Left forelimb (tissue), 1 donor: ENCODE data around the gene LRRC28.

Source experiments
- DNase-seq: peaks from one replicate; pipeline ENCODE4 v3.0.0-alpha.2; 2018; ENCODE audit warnings: low spot score

Gene LRRC28

DNA sequence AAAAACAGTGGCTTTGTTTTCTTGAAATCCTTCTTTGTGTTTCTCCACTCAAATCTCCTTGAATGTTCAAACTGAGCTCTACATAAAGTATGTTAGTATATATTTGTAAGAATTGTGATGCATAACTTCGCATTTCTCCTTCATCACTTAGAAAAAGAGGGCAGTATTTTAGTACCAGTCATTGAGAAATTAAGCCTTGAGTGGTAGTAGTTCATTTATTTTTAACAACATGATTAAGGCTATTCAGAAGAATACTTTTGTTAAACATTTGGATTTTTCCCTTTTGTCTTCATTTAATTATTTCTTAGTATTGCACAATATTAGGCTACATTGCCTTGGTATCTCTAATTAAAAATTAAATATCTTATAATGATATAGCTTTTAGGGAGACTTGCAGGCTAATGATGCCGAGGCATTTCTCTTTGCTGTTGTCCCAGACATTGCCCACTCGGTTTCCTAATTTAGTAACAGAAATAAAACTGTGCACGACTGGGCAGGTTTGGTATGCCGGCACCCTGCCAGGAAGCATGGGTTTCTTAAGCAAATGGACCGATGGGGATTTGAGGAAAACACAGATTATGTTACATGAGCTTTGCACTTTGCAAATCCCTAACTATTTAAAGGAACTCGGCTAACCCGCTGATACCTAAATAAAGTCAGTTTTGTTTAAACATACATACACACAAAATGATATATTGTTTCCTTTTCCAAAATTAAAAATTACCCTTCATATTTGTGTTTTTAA, 54.7 kb downstream of the LRRC28 start:
- DNase-seq: no peak

DNA sequence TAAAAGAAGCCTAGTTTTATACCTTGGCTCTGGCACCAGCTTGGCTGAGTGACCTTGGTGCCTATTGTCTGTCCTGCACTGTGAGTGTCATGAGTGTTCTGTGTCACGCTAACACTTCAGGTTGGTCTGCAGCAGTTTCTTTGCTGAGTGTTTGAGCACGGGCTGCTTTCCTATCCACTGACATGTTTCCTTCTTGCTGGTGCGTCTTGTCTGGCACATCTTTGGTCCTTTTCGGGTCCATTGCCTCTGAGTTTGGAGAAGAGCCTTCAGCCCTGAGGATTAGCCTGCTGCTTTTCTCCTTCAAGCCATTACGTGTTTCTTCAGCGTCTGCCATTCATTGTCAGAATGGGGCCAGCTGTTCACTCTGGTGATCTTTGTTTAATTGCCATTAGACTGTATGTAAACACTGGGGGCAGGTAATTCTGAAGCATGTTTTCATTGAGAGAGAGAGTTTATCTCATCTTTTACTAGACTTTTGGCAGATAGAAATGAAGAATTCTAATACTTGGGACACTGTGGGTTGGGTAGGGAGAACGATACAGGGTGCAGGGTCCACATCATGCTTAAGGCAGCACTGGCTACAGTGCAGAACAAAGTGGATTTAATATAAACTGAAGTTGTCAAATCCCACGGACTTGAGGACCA, 55.5 kb downstream of the LRRC28 start:
- no peak for DNase-seq

DNA sequence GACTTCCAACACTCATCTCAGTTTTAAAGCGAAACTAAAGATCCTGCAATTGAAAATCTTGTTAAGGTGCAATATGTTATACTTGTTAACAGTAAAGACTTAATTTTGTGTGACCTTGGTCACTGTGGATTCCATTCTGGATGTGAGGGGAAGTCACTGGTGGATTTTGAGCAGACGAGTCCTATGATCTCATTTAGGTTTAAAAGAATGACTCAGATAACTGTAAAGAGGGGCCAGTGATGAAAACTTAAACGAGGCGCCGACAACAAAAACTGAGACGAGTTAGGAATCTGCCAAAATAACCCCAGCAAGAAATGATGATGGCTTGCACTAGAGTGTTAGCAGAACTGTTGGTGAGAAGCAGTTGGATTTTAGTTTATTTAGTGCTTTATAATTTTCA, 56.5 kb downstream of the LRRC28 start:
- no peak for DNase-seq

DNA sequence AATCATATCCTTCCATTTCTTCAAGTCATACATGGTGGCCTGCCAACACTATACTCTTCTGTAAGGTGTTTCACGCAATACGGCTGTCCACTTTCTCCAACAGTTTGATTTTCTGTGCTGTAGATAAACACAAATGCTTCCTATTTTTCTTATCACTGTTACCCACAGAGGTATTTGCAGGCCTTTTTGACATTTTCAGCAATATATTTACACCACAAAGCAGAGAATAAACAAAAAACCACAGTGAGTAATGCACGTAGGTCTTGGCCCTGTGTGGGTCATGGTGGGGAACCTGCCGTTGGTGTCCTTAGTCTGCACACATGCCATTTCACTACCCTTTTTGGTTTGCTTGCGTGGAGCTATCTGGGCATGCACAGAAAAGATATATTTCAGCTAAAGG, 59.5 kb downstream of the LRRC28 start:
- no peak for DNase-seq

DNA sequence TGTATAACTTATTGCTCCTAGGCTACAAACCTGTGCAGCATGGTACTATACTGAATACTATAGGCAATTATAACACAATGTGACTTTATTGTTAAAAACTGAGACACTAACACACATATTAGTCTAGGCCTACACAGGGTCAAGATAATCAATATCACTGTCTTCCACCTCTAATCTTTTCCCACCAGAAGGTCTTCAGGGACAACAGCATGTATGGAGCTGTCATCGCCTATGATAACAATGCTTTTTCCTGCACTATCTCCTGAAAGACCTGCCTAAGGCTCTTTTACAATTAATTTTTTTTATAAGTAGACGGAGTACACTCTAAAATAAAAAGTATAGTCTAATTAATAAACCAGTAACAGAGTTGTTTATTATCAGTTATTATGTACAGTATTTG, 60.9 kb downstream of the LRRC28 start:
- DNase-seq: no peak

DNA sequence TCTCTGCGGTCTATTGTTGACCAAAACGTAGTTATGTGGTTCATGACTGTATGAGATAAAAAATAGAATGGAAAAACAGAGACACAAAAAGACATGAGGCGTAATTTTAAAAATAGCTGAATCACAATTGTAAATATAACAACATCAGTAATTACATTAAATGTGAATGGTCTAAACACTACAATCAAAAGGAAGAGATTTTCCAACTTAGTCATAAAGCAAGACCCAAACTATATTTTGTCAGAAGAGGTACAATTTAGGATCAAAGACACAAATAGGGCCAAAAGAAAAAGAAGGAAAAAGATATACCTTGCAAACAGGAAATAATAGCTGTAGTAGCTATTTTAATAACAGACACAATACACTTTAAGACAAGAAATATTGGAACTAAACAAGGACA, 61.5 kb downstream of the LRRC28 start:
- no peak for DNase-seq

DNA sequence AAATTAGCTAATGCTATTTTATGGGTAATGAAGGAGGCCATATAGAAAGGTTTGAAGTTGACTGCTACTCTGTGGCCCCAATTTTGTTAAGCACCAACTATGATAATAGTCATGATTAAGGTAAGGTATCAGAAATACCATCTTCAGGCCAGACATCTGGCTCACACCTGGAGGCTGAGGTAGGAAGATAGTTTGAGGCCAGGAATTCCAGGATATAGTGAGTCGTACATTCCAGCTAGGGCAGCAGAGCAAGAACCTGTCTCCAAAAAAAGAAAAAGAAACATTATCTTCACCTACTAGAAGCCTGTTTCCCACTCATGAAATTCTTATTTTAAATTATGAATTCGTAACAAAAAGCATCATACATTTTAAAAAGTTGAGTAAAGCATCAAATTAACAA, 64.4 kb downstream of the LRRC28 start:
- no peak for DNase-seq

DNA sequence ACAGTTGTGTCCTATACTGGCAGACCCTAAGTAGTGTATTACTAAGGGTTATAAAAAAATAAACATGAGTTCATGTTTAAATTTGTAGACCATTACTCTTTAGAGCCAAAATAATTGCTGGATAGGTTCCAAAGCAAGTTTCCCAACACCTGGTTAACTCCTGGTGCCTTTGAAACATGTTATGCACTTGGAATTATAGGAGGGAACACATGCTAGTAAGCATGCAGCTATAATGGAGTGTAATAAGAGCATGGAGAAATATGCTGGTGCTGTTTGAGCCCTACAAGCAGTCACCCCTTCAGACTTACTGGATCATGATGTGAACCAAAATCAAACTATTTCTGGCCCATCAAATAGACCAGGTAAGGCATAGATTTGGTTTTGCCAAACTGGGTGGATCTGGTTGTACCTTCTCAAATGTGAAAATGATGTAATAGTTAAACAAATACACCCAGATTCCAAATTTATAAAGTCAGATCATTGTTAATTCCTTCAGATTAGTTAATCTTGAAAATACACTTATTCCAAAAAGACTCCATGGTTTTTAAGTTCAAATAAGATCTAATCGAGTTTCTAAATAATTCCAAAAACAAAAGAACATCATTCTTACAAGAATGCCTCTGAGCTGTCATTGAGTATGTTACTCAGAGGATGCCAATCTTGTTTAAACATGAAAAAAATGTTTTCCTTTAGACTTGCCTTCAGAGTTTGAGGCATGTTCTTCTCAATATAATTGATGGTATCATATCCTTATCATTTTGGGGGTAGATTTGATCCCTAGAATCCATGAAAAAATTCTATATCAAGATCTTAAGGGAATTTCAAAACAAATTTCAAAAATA, 69.3 kb downstream of the LRRC28 start:
- DNase-seq: no peak

DNA sequence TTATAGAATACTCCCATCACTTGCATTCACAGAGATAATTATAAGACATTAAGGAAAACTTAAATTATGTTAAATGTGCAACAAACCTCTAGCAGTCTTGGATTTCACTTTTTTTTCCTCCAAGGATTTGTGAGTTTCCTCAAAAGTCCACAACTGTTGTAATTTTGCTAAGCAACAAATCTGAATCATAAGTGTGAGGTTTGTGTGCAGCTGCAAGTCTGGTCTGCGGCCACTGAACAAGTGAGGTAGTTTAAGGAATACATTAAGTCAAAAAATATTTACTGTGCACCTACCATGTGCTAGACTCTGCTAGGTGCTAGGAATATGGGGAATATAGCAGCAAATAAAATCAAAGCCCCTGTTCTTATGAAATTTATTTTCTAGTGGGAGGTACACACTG, 70.2 kb downstream of the LRRC28 start:
- no peak for DNase-seq

DNA sequence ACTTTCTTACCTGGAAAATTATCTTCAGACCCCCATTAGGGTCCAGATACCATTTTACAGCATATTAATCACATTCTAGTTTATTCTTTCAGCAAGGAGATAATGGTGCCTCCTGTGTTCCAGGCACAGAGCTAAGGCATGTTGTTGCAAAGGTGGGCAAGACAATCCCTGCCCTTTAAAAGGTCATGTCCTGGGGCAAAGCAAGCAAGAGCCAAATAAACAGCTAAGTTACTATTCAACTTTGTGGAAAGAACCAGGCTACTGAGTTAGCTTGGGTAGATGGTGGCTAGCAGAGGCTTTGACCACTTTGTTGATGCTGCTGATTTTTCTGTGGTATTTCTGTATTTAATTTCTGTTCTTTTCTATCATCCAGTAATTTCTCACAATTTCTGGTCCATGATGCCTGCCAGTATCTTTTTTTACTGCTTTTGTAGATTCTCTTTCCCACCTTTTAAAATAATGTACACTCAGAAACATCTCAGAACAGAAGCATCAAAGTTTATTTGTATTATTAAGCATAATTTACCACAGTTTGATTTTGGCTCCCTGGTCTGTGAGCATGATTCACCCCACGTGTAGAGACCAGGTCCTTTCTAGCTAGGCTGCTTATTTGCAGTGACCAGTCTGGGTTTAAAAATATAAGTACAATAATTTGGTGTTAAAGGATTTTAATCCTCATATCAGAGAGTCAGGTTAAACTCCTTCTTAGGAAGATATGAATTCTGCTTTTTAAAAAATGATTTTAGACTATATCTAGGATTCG, 71.5 kb downstream of the LRRC28 start:
- DNase-seq: no peak

DNA sequence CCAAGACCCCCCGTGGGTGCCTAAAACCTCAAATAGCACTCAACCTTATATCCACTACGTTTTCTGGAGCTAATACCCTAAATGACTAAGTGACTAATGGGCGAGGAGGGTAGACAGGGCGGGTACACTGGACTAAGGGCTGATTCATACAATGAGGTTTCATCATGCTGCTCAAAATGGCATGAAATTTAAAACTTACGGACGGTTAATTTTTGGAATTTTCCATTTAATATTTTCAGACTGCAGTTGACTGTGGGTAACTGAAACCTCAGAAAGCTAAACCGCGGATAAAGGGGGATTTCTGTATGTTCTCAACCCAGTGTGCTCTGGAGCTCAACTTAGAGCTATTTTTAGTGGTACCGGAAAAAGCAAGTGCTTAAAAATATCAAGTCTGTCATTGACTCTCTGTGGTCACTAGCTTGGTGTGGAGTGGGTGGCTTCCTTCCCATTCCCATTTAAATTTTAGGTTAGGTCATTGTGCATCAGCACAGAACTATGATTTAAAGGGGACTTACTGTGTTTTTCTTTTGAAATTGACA, 72.9 kb downstream of the LRRC28 start:
- no peak for DNase-seq

DNA sequence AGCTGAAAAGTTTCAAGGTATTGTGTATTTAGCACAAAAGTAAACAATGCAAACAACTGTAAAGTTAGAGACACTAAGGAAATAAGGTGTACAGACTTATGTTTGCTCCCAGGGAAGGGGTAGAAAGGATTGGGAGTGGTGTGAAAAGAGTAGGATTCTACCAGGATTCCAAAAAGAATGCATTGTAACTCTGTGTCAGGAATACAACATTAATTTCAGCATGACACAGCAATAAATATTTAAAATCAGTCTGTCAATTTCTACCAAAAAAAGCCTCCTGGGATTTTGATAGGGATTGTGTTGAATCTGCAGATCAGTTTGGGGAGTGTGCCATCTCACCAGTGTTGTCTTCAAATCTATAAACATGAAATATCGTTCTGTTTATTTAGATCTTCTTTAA, 73.4 kb downstream of the LRRC28 start:
- no peak for DNase-seq

DNA sequence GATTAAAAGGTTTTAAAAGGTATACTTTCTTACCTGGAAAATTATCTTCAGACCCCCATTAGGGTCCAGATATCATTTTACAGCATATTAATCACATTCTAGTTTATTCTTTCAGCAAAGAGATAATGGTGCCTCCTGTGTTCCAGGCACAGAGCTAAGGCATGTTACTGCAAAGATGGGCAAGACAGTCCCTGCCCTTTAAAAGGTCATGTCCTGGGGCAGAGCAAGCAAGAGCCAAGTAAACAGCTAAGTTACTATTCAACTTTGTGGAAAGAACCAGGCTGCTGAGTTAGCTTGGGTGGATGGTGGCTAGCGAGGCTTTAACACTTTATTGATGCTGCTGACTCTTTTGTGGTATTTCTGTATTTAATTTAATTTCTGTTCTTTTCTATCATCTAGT, 75.0 kb downstream of the LRRC28 start:
- DNase-seq: no peak

DNA sequence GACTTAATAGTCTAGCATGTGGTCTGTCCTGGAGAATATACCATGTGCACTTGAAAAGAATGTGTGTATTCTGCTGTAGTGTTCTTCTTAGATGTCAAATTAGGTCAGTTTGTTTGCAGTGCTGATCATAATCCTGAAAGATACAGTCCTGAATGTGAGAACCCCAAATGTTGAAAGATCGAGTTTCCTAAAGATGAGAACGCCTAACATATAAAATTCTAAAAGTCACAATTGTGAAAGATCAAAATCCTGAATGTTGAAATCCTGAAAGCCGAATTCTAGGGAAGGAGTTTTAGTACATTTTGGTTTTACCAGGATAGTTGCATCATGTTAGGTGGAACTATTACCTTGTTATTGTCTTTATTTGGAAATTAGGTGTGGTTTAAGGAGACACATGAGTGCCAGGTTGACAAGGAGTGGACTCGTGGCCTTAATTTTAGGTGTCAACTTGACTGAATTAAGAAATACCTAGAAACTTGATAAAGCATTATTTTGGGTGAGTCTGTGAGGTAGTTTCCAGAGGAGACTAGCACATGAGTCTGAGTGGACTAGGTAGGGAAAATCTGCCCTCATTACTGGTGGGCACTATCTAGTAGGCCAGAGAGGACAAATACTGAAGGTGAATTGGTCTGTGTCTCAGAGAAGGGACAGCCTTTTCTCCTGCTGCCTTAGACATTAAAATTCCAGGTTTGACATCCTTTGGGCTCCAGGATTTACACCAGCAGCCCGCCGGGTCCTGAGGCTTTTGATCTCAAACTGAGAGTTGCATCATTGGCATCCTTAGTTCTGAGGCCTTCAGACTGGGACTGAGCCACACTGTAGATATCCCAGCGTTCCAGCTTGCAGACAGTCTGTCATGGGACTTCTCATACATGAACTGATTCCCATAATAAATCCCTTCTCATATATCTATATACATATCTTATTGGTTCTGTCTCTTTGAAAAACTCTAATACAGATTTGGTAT, 77.1 kb downstream of the LRRC28 start:
- DNase-seq: no peak

DNA sequence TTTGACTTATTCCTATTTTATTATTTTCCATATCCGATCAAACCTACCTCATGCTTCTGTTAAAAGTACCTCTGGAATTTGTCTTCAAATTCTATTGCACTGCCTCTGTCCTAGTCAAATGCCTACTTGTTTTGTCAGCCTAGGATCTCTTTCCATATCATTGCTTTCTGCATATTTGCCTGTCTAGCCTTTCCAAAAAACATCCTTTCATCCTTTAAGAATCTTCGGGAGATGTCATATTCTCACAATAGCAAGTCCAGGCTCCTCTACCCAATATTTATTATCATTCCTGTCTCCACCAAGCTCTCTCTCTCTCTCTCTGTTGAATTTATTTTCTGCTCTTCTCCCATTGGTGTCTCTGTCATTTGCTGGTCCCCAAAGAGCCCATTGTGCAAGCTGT, 80.1 kb downstream of the LRRC28 start:
- DNase-seq: no peak

DNA sequence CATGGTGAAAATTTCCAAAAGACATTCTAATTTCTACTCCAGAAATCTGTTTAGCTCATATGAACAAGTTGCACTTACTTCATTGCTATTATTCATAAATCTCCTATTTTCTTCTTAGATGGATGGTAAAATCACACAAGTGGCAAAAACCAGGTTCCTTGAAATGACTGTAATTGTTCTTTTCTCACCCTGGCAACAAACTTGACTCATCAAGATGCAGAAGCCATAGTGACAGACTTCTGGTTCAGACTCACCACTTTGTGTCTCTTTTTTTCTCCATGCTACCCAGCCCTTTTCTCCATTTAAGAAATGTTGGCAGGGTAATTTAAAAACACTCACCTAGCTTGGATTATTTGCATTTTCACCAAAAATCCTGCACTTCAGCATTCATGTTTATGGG, 82.1 kb downstream of the LRRC28 start:
- DNase-seq: no peak

DNA sequence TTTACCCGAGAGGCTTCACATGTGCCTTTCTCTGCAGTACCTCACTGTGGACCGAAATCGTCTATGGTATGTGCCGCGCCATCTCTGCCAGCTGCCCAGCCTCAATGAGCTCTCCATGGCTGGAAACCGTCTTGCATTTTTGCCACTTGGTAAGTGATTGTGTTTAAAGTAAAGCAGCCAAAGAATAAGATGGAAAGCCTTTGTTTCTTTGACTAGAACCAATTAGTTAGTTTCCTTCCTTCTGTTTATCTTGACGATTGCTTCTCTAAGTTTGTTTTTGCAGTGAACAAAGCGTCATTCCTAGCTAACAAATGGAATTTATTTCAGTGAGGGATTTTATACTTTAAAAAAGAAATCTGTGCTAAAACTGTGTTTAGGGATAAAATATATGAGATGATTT, 82.7 kb downstream of the LRRC28 start:
- DNase-seq: no peak

DNA sequence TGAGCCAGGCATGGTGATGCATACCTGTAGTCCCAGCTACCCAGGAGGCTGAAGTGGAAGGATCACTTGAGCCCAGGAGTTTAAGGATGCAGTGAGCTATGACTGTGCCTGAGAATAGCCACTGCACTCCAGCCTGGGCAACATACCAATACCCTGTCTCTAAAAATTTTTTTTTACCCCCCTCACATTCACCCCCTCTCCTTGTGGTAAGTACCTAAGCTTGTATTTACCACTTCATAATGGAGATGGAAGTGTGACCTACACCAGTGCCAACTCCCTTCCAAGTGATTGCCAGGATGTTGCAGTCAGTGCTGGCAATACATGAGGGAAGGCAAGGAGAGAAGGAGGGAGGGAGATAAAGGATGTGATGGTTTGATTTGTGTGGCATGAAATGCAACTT, 84.2 kb downstream of the LRRC28 start:
- no peak for DNase-seq

DNA sequence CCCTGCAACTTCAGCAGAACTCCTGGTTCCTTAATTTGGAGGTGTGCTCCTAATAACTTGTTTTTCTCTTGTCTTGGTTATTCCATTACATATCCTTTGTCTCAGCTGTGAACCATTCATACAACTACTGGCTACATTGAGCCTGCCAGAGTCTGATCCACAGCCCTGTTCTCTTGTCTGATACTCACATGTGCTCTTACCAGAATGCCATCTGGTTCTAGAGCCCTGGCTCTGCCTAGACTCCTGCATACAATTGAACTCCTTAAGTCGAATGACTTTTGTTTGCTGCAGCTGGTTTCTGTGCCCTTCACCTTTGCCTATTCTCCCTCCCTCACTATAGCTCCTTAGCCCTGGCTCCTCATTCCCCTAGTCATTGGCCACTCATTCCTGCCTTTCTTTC, 85.5 kb downstream of the LRRC28 start:
- DNase-seq: no peak

DNA sequence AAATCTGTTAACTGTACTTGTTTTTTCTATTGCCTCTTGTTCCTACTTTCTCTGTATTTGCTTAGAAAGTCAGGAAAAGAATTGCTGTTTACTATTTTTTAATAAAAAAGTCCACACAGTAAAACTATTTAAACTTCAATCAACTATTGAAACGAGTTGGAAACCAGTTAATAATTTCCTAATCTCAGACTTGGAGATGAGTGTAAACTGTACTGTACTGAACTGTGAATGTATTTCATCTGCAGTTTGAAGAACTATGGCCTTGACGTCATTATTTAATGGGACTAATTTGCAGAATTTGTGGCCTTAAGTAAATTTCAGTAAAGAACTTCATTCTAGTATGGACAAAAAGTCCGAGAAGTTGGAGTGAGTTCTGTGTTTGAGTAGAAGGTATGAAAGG, 89.1 kb downstream of the LRRC28 start:
- no peak for DNase-seq

DNA sequence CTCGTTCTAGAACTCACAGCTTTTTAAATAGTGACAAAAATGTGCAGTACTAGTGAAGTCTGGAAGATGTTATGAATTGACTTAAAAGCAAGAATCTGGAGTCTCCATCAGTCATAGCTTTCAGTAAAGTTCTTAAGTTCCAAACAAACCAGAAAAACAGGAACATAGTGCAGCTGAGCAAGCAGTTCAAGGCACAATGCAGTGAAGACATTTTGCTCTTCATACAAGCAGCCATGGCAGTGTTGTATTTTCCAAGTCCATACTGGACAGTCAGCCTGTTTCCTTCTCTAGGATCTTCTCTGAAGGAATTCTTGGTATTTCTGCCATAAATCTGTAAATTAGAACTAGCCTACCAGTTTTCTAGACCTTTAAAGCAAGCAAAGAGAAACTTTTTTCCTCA, 90.5 kb downstream of the LRRC28 start:
- no peak for DNase-seq
